NCI-H1048 (cell line): ENCODE data around the gene PTOV1.

Experiments used
- DNase-seq: peaks from one replicate; lab custom pipeline; 2025; lab: John Stamatoyannopoulos, UW

Gene PTOV1

DNA sequence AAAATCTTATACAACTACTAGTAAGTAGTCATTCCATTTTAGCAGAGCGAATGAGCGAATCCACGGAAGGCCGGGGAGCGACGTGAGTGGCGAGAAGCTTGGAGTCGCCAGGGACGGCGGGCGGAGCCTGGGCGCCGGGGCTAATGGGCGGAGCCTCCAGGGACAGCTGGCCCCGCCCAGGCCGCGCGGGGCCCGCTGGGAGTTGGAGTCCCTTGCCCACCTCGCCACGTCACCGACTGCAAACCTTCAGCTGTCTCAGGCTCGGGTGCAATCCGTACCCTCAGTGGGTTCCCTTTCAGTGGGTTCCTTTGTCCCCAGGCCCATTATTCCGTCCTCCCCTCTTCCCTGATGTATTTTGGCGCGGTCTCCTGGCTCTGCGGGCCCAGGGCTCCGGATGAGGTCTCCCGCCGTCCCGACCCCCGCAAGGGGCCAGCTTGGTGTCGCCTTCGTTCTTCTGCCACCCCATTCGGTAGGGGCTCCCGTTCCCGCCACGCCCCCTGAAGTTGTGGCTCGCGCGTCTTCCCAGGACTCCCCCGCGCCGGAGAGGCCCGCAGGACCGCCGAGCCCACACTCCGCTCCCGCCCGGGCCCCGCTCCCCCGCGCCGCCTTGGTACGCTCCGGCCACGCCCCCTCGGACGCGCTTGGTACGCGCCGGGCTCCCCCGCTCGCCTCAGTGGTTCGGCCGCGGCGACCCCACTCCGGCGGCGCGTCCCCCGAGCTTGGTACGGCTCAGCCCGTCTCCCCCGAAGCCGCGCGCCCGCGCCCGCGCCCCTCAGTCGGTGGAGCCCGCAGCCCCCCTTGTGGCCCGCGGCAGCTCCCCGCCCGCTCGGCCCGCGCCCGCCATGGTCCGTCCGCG is at the start of gene PTOV1:
PTOV1 (plus strand) TSS at position 673 of the 856 bp plus-strand sequence.
- peak; percentile 81 for DNase-seq

DNA sequence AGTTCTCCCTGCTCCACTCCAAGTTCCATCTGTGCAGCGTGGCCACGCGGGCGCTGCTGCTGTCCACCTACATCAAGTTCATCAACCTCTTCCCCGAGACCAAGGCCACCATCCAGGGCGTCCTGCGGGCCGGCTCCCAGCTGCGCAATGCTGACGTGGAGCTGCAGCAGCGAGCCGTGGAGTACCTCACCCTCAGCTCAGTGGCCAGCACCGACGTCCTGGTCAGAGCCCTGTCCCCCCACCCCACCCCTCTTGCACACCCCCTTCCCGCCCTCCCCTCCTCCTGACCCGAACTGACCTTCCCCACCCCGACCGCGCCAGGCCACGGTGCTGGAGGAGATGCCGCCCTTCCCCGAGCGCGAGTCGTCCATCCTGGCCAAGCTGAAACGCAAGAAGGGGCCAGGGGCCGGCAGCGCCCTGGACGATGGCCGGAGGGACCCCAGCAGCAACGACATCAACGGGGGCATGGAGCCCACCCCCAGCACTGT is 49.5 kb upstream of the PTOV1 start:
- DNase-seq, result no peak

DNA sequence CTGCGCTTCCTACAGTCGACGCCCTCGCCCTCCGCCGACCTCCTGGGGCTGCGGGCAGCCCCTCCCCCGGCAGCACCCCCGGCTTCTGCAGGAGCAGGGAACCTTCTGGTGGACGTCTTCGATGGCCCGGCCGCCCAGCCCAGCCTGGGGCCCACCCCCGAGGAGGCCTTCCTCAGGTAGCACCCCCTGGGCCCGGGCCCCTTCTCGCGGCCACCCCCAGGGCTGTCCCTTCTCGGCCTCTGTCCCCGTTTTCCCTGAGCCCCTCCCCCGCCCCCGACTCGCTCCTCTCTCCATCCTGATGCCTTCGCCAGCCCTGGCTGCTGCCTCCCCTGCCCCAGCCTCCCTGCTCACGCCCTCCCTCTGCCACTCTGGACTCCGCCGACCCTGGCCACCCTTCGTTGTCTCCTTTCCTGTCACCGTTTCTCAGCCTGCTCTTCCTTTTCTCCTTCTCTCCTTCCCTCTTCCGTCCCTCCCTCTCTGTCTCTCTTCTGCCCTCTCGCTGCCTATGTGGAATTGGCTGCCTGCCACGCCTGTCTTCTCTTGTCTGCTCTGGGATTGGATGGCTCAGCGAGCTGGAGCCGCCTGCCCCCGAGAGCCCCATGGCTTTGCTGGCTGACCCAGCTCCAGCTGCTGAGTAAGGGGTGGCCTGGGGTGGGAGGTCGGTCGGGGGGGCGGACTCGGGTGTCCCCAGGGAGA is 48.8 kb upstream of the PTOV1 start:
- DNase-seq, result peak; percentile 62

DNA sequence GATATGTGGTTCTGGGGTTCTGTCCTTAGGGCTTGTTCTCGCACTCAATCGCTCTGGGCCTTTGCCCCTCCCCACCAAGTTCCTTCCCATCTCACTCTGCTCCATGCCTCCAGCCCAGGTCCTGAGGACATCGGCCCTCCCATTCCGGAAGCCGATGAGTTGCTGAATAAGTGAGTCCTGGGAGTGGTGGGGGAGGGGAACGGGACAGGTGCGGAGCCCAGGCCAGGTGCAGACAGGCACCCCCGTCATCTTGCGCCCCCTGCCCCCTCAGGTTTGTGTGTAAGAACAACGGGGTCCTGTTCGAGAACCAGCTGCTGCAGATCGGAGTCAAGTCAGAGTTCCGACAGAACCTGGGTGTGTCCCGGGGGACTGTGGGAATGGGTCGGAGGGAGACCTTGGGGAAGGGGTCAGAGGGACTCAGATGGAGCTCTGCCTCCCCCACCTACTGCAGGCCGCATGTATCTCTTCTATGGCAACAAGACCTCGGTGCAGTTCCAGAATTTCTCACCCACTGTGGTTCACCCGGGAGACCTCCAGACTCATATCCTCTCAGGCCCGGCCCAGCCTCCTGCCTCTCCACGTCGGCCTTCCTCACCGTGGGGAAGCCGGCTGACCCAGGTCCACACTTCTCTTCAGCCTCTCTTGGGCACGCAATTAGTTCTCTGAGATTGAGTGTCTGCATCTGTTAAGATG is 48.0 kb upstream of the PTOV1 start:
- DNase-seq, result no peak

DNA sequence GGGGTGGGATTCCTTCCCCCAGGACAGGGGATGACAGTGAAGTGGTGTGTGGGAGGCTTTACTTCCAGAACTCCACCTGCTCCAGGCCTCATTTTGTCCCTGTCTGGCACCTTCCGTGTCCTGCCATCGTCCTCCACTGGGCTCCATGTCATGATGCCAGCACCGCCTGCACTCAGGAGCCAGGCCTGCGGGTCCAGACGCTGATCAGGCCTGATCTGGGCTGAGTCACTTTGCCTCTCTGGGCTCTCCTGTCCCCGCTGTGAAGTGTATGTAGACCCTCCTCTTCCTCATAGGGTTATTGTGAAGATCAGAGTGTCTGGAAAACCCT is 47.5 kb upstream of the PTOV1 start:
- DNase-seq, result no peak

DNA sequence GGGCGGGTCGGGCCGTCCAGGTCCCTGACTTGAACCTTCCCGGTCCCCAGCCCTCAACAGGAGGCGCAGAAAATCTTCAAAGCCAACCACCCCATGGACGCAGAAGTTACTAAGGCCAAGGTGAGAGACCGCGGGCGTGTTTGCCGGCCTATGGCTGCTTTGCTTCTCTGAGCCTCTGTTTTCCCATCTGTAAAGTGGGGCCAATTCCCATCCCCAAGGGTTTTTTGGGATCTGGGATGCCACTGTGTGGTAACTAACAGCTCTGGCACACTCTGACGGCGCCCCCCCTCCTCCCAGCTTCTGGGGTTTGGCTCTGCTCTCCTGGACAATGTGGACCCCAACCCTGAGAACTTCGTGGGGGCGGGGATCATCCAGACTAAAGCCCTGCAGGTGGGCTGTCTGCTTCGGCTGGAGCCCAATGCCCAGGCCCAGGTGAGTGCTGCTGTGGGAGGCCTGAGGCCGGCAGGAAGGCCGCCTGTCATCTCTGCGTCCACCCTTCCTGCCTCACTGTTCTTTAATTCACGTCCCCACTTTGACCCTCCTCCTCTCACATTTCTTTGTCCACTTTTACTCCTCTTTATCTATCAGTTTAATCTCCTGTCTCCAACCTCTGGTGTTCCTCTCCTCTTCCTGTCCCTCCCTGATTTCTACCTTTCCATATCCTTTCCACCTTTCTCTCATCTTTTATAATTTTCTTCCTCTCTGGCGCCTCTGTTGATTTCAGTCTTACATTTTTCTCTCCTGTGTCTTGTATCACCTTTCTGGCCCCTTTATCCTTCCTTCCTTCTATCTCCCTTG is 44.9 kb upstream of the PTOV1 start:
- DNase-seq, result no peak

DNA sequence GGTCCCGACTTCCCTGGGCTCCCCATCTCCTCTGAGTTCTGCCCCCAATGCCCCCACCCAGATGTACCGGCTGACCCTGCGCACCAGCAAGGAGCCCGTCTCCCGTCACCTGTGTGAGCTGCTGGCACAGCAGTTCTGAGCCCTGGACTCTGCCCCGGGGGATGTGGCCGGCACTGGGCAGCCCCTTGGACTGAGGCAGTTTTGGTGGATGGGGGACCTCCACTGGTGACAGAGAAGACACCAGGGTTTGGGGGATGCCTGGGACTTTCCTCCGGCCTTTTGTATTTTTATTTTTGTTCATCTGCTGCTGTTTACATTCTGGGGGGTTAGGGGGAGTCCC is 44.4 kb upstream of the PTOV1 start:
- no peak for DNase-seq

DNA sequence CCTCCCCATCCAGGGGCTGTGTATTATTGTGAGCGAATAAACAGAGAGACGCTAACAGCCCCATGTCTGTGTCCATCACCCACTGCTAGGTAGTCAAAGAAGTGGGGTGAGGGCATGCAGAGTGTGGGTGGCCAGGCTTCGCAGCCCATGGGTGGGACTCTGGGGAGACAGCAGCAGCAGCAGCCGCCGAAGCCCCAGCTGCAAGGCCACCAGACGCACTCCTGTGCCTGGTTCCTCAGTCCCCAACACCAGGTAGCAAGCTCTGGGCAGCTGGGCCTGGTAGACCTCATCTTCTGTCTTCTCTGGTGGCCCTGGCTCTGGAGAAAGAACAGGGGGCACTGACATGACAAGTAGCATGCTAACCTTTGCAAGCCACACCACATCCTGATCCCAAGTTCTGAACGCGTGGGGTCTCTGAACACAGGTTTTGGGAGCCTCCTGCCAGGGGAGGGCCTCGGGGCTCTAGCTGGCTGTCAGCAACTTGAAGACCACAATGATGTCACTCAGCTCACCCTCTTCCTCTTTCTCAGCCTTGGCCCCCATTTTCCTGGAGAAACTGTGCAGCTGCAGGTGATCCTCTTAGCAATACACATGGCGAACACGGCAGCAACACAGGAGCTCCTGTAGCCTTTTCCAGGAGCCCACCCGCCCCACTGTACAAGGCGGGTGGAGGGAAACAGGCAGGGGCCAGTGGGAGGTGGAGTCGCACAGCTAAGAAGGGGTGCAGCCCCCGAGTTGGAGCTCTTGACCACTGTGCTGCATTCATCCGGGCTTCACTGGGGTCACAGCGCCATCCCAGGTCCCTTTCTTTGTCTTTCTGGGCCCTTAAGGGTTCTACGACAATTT is 43.7 kb upstream of the PTOV1 start:
- DNase-seq, result no peak

DNA sequence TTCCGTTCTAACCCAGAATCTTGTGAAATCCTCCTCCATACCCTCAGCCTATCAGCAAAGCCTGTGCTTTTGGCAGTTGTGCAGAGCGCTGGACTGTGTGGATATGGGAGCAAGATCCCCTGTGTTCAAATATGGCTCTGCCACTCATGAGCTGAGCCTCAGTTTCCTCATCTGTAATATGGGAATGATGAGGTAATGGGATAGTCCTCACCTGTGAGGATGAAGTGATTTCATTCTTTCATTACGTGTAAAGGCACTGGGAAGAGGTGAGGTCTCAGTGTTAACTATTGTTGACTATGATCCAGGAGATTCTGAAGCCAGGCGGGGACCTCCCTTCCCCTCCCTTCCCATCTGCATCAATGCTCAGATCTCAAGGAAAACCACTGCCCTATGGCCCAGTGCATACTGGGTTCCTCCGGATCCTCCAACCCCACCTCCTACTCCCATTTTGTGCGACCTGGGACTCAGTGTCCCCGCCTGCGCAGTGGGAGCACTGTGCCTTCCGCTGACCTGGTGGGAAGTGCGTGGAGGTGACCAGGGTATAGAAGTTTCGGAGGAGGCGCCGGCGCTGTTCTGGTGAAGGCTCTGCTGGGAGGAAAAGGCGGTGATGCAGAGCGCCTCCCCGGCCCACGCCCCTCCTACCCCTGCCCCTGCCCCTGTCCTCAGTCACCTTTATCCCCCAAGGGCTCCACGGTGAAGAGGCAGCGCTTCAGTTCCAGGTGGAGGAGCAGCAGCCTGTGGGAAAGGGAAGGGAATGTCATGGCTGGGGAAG is 42.9 kb upstream of the PTOV1 start:
- DNase-seq, result no peak

DNA sequence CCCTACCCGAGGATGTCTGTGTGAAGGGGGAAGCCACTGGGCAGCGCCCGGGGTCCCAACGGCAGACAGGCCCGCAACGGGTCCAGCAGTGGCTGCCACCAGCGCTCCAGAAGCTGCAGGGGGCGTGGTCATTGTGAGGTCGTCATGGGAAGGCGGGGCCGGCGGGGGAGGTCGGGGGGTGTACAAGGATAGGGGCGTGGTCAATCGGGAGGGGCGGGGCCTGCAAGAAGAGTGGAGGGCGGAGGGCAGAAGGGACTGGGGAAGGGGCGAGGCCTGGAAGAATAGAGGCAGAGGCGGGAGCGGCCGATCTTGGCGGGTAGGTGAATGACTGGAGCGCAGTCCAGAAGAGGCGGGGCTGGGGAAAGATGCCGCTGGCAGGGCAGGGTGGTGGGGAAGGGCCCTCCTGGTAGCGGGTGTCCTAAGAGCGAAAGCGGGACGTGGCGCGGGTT is 42.2 kb upstream of the PTOV1 start:
- DNase-seq, result peak; percentile 87

DNA sequence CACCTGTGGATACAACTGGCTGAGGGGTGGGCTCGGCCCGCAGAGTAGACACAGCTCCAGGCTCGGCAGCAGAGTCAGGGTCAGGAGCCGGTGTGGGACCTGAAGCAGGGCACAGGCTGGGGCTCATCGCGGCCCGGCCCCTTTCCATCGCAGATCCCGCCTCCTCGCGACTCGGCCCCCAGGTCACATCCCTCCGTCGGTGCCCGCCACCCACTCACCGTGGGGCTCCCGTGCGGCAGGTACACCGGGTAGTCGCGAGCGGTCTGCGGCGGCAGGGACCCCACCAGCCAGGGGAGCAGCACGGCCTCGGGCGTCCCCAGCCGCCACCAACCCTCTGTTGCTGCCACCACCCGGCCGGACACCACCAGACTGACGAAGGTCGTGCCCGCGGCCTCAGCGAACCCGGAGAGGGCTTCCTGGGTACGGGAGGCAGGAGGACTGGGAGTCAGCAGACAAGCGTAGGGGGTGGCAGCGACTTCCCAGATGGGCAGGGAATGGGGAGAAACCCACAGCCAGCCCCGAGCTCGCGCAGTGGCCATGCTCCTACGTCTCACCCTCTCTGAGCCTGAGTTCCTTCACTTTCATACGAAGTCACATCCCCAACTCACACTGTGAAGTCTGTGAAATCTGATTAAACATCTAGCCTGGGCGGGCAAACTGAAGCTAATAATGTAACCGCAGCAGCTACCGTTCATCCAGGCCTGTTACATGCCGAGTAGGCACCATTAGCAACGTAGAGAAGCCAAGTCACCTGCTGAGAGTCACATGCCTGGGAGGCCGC is 41.6 kb upstream of the PTOV1 start:
- no peak for DNase-seq

DNA sequence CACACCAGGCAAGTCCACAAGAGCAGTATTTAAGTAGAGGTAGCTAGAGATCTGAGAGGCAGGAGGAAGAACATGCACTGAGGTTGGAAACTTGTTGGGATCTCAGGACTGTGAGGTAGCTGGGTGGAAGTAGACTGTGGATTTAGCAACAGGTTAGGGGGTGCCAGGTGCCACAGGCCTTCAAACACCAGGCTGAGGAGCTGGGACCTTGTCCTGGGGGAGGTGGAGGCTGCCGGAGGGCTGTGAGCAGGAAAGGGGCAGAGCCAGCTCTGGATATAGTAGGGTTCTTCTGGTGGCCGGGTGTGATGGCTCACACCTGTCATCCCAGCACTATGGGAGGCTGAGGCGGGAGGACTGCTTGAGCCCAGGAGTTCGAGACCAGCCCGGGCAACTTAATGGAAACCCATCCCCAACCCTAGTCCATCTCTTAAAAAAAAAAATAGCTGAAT is 41.0 kb upstream of the PTOV1 start:
- DNase-seq, result no peak

DNA sequence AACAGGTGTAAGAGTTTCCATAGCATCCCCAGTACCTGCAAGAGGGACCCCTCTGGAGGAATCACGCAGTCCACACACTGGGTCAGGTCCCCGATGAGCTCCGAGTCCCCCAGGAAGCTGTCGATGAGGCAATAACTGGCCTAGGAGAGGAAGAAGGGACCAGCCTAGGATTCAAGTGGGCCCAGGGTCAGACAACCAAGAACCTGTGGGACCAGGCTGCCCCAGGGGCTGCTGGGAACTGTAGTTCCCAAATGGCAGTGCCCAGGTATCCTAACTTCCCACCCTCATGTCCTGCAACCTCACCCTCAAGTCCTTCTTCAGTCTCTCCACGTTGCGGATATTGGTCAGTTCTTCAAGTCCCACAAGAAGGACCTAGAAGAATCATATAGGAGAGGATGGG is 39.6 kb upstream of the PTOV1 start:
- no peak for DNase-seq

DNA sequence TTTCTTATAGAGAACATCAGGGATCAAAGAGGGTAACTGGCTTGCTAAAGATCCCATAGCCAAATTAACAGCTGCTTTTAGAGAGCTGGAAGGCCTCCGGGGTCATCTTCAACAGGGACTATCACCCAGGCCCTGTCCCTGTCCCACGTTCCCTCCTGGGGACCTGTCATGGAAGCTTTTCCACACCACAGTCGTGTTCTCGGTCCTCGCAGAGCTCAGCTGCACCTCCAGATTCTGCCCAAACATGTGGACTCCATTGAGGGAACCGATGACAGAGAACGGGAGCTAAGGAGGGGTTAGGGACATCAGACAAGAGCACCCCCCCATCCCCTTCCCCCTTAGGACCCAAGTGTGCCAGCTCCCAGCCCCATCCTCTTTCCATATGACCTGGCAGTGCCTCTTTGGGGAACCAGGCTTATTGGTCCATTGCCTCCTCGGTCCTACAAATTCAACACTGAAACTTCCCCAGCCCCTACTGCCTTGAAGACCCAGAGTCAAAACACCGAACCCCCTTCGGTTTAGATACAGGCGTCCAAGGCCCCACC is 38.4 kb upstream of the PTOV1 start:
- DNase-seq, result no peak

DNA sequence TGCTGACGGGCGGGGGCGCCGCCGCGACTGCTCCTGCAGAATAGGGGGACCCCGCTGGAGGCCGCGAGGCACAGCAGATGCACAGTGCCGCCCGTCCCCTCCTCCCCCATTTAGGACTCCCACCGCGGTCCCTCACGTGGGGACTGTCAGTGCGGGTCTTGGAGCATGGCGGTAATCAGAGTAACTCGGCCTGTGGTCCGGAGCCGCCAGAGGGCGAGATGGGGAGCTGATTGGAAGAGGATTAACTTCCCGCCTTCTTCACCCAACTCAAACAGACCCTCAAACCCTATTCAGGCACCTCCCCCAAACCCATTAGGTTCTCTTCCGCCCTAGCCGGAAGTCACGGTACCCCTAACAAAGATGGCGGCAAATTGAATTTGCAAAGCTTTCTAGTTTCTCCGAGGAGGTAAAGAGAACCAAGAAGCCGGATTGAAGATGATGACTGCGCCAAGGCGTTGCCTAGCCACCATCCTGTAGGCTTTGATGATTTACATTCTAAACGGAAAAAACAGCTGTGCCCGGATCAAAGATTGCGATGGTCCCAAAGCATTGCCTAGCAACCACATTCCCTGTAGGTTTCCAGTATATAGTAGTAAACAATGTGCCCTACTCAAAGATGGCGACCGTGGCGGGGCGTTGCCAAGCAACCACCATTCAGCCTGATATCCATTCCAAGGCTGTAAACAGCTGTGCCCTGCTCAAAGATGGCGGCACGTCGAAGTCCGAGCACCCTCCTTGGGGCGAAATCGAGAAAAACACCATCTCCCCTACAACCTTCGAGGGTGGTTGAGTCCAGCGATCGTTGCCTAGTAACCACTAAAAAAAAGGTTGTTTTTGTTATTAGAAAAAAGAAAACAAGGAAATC is 37.7 kb upstream of the PTOV1 start, which contains the start of gene FUZ:
FUZ (minus strand) TSS at position 296 of the 865 bp plus-strand sequence; CDS start at position 110, 186 bp downstream.
- no peak for DNase-seq

DNA sequence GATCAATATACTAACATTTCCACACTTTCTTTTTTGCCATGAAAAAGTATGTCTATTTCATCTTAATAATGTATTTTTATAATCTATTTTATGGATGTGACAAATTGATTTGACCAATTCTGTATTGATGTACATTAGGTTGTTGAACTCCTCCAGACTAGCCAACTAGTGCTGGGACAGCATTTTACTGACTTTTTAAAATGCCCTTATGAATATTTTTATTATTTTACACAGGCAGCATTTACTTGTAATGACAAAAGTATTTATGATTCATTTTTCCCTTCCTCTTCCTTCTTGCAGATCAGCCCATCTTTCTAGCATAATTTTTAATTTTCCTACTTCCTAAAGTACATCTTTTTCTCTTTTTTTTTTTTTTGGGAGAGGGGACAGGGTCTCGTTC is 36.9 kb upstream of the PTOV1 start:
- DNase-seq, result no peak

DNA sequence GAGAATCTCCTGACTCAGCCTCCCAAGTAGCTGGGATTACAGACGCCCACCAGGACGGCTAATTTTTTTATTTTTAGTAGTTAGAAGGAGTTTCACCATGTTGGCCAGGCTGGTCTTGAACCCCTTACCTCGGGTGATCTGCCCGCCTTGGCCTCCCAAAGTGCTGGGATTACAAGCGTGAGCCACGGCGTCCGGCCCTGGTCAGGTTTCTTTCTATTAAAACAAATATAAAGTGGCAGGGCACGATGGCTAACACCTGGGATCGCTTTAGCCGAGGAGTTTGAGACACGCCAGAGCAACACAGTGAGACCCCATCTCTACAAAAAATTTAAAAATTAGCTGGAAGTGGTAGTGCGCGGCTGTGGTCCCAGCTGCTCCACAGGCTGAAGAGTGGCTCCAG is 34.4 kb upstream of the PTOV1 start:
- DNase-seq, result no peak
